ENCODE measurements around the gene CFAP92.
A peak's percentile ranks its signal among the peaks of the same experiment; 100 is the strongest.
"Not testable (repeated sequence)": the region's sequence is repeated elsewhere in the genome, so short reads cannot be mapped to it uniquely, and the experiment has no call there.

CFAP92 gene

GRCh38 chr3:128882719-128883118 is 111.2 kb downstream of the CFAP92 start:
- no peak for DNase-seq

GRCh38 chr3:128881576-128881975 is 112.3 kb downstream of the CFAP92 start:
- DNase-seq, result no peak

GRCh38 chr3:128880455-128880854 is 113.4 kb downstream of the CFAP92 start:
- not testable (repeated sequence) for DNase-seq

- DNase-seq, result no peak
Observed at GRCh38 chr3:128879991-128880390, 113.9 kb downstream of the CFAP92 start.

- DNase-seq, result peak; percentile 97
Observed at GRCh38 chr3:128879125-128879969, 114.5 kb downstream of the CFAP92 start, which contains the start of gene ACAD9. ACAD9 (plus strand) TSS chr3:128879620; CDS start chr3:128879692, 72 bp downstream.

GRCh38 chr3:128878556-128879124 is 115.2 kb downstream of the CFAP92 start:
- peak; percentile 1 for DNase-seq

- no peak for DNase-seq
Observed at GRCh38 chr3:128878011-128878457, 115.8 kb downstream of the CFAP92 start.

GRCh38 chr3:128875556-128876120 is 118.2 kb downstream of the CFAP92 start:
- DNase-seq, result no peak

- DNase-seq, result no peak
Observed at GRCh38 chr3:128874481-128875180, 119.2 kb downstream of the CFAP92 start.

- no peak for DNase-seq
Observed at GRCh38 chr3:128873244-128874022, 120.4 kb downstream of the CFAP92 start.

GRCh38 chr3:128872744-128873143 is 121.1 kb downstream of the CFAP92 start:
- no peak for DNase-seq

- no peak for DNase-seq
Observed at GRCh38 chr3:128872282-128872681, 121.6 kb downstream of the CFAP92 start.

- DNase-seq, result no peak
Observed at GRCh38 chr3:128870347-128870746, 123.5 kb downstream of the CFAP92 start.

- DNase-seq, result no peak
Observed at GRCh38 chr3:128867200-128868125, 126.4 kb downstream of the CFAP92 start.

GRCh38 chr3:128864849-128865804 is 128.7 kb downstream of the CFAP92 start:
- not testable (repeated sequence) for DNase-seq

- no peak for DNase-seq
Observed at GRCh38 chr3:128864351-128864811, 129.5 kb downstream of the CFAP92 start.

GRCh38 chr3:128863560-128863959 is 130.3 kb downstream of the CFAP92 start:
- DNase-seq, result no peak

- DNase-seq, result no peak
Observed at GRCh38 chr3:128861491-128861890, 132.4 kb downstream of the CFAP92 start.
